Effector memory CD4-positive, alpha-beta T cell (primary cell): ENCODE results near the gene CSTF2T.
A peak's percentile ranks its signal among the peaks of the same experiment; 100 is the strongest.
"Not testable (repeated sequence)": the region's sequence is repeated elsewhere in the genome, so short reads cannot be mapped to it uniquely, and the experiment has no call there.

Experiments
- DNase-seq, 3 donors: peaks; one replicate each; pipeline ENCODE4 v3.0.0-alpha.2; 2020
- H3K27ac ChIP-seq: 2 replicates; pipeline ENCODE4 v1.7.0; 2013; ENCODE audit warnings: mild to moderate bottlenecking, low read length, moderate library complexity; ENCODE audit not compliant: insufficient read depth, poor library complexity, severe bottlenecking
- H3K27me3 ChIP-seq: replicated peaks from 2 replicates; pipeline ENCODE4 v1.7.0; 2013; ENCODE audit warnings: mild to moderate bottlenecking, low read length; ENCODE audit not compliant: insufficient read depth, control insufficient read depth, poor library complexity, severe bottlenecking
- H3K36me3 ChIP-seq: 2 replicates; pipeline ENCODE4 v1.7.0; 2013; ENCODE audit warnings: mild to moderate bottlenecking, low read length, moderate library complexity; ENCODE audit not compliant: control insufficient read depth, insufficient read depth
- H3K4me1 ChIP-seq: 2 replicates; pipeline ENCODE4 v1.7.0; 2013; ENCODE audit warnings: low read length, mild to moderate bottlenecking; ENCODE audit not compliant: control insufficient read depth, insufficient read depth, poor library complexity, severe bottlenecking
- H3K4me3 ChIP-seq: 2 replicates; pipeline ENCODE4 v1.7.0; 2013; ENCODE audit warnings: low read length, low read depth, mild to moderate bottlenecking; ENCODE audit not compliant: insufficient read depth, poor library complexity, severe bottlenecking
- H3K9me3 ChIP-seq: 2 replicates; pipeline ENCODE4 v1.7.0; 2013; ENCODE audit warnings: mild to moderate bottlenecking, low read length, moderate library complexity; ENCODE audit not compliant: control insufficient read depth

Gene CSTF2T

DNA sequence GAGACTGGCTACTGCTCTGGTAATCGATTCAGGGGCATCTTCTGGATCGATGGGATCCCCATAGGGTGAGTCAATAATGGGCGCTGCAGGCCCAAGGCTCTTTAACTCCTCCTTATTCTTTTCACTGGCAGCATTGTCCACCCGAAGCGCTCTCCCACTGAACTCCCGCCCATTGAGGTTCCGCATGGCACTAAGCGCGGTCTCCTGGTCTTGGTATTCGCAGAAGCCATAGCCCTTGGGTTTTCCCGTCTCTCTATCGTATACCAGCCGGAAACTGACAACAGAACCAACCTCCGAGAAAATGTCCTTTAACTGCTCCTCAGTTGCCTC lies 285 bp downstream of the CSTF2T start:
- peaks cover 19% of the 10 kb centered on the region for H3K4me1 ChIP-seq
- H3K27me3 ChIP-seq, result no peaks in the 10 kb centered on the region
- no peak for DNase-seq
- peak overlapping the region; percentile 96 for H3K27ac ChIP-seq
- peaks cover 4% of the 10 kb centered on the region for H3K36me3 ChIP-seq
- no peaks in the 10 kb centered on the region for H3K9me3 ChIP-seq
- peak overlapping the region; percentile 79 for H3K4me3 ChIP-seq

DNA sequence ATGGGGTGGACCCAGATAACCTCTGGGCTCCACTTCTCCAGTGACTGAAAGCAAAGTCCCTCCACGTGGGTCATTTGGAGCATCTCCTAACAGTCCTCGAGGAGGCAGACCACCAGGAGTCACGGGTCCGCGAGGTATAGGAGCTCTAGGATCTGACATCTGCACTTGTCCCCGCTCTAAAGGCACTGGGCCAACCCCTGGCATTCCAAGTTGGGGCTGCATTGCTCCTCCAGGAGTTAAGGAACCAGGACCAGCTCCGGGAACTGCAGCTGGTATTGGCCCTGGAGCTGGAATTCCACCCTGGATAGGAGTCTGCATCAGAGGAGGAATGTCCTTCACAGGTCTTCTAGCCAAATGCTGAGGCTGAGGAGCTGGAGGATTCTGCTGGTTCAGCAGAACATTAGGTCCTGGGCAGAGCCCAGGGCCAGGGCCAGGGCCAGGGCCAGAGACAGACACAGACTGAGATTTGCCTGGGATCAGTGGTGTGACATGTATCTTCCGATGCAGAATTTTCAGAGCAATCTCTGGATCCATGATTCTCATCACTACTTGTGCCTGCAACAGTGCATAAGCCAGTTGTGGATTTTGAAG lies 827 bp downstream of the CSTF2T start:
- DNase-seq, result no peak
- peaks cover 4% of the 10 kb centered on the region for H3K36me3 ChIP-seq
- peak overlapping the region; percentile 96 for H3K27ac ChIP-seq
- no peaks in the 10 kb centered on the region for H3K27me3 ChIP-seq
- peak overlapping the region; percentile 79 for H3K4me3 ChIP-seq
- no peaks in the 10 kb centered on the region for H3K9me3 ChIP-seq
- peaks cover 19% of the 10 kb centered on the region for H3K4me1 ChIP-seq

- DNase-seq, result no peak
- Histone ChIP-seq H3K4me1 (peaks cover 19% of the 10 kb centered on the region), H3K9me3 (no peaks in the 10 kb centered on the region), H3K36me3 (peaks cover 4% of the 10 kb centered on the region), H3K27ac (no peak overlapping the region), H3K27me3 (no peaks in the 10 kb centered on the region), H3K4me3 (no peak overlapping the region)
Measured at GRCh38 chr10:51696251-51696650, 3.1 kb downstream of the CSTF2T start.

DNA sequence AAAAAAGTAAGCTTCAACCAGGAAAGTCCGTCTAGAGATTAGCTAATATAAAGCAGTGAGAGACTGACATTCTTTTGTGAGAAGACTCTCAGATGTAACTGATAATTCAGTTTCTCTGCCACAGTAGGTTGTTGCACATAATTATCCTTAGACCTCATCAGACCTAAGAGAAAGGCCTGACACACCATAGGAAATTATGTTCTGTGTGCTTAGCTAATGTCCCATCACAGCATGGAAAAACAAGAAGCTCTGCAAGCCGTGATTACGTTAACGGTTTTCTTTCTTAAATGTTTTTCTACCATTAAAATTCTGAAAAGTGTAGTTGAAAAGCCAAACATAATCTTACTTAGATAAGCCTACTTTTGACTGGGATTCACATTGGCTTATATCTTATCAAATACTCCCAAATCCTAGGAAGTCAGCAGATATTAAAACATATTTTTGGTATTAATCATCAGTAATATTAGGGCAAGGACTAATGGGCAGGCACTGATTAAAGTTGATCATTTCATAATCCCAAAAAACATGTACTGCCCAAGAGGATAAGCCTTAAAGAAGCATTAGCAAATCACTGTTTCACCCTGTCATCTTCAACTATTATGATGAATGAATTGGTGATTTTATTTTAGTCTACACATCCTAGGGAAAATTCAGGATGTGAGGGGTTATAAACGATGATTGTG lies 5.2 kb downstream of the CSTF2T start:
- Histone ChIP-seq H3K27me3 (no peaks in the 10 kb centered on the region), H3K4me1 (peaks cover 14% of the 10 kb centered on the region), H3K36me3 (peaks cover 4% of the 10 kb centered on the region), H3K9me3 (no peaks in the 10 kb centered on the region), H3K27ac (no peak overlapping the region), H3K4me3 (no peak overlapping the region)
- no peak for DNase-seq

DNA sequence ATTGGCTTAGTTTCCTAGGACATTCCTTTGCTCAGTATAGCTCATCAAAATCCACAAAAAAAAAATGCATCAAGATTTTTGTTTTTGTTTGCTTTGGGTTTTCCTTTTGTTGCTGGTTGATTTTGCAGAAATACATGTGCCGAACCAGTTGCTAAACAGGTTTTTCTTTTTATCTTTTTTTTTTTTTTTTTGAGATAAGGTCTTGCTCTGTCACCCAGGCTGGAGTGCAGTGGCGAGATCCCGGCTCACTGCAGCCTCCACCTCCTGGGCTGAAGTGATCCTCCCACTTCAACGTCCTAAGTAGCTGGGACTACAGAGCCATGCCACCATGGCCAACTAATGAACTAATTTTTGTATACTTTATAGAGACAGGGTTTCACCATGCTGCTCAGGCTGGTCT lies 8.3 kb downstream of the CSTF2T start:
- Histone ChIP-seq H3K9me3 (no peaks in the 10 kb centered on the region), H3K4me1 (no peaks in the 10 kb centered on the region), H3K27ac (no peak overlapping the region), H3K4me3 (no peak overlapping the region), H3K36me3 (no peaks in the 10 kb centered on the region), H3K27me3 (no peaks in the 10 kb centered on the region)
- no peak for DNase-seq

- Histone ChIP-seq H3K4me3 (no peak overlapping the region), H3K4me1 (no peaks in the 10 kb centered on the region), H3K27ac (no peak overlapping the region), H3K36me3 (no peaks in the 10 kb centered on the region), H3K27me3 (no peaks in the 10 kb centered on the region), H3K9me3 (no peaks in the 10 kb centered on the region)
- DNase-seq, result no peak
Measured at GRCh38 chr10:51689536-51689935, 9.9 kb downstream of the CSTF2T start.

DNA sequence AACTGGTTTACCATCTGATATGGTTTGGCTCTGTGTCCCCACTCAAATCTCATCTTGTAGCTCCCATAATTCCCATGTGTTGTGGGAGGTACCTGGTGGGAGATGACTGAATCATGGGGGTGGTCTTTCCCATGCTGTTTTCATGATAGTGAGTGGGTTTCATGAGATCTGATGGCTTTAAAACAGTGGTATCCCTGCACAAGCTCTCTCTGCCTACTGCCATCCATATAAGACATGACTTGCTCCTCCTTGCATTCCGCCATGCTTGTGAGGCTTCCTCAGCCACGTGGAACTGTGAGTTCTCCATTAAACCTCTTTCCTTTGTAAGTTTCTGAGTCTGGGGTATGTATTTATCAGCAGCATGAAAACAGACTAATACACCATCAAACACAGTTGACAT lies 10.6 kb downstream of the CSTF2T start:
- not testable (repeated sequence) for H3K9me3 ChIP-seq, H3K36me3 ChIP-seq, H3K4me3 ChIP-seq, H3K27ac ChIP-seq, DNase-seq, H3K27me3 ChIP-seq, H3K4me1 ChIP-seq

- no peak overlapping the region for H3K4me3 ChIP-seq
- H3K27me3 ChIP-seq, result no peaks in the 10 kb centered on the region
- no peaks in the 10 kb centered on the region for H3K9me3 ChIP-seq
- no peaks in the 10 kb centered on the region for H3K4me1 ChIP-seq
- H3K27ac ChIP-seq, result no peak overlapping the region
- no peaks in the 10 kb centered on the region for H3K36me3 ChIP-seq
- no peak for DNase-seq
Measured at GRCh38 chr10:51687296-51687695, 12.1 kb downstream of the CSTF2T start.

DNA sequence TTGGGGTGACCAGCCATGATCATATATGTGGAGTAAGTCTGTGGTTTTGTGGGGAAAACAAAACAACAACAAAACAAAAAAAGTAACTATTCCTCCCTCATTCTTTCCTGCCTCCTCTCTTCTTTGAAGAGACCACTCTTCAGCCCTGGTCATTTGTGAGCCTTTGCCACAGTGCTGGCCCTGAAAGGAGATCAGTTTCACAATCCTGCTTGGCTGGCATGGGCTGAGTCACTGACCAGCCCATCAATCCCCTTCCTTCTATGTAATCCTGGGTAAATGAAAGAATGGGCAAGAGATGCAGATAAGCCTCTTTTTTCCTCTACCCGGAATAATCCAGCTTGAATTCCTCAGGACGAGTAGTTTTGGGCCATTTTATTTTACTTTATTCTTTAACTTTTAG lies 13.6 kb downstream of the CSTF2T start:
- H3K27me3 ChIP-seq, result no peaks in the 10 kb centered on the region
- no peak for DNase-seq
- no peak overlapping the region for H3K27ac ChIP-seq
- H3K4me3 ChIP-seq, result no peak overlapping the region
- H3K9me3 ChIP-seq, result no peaks in the 10 kb centered on the region
- no peaks in the 10 kb centered on the region for H3K4me1 ChIP-seq
- no peaks in the 10 kb centered on the region for H3K36me3 ChIP-seq

GRCh38 chr10:51683031-51683691 lies 16.2 kb downstream of the CSTF2T start:
- H3K4me3 ChIP-seq, result no peak overlapping the region
- H3K4me1 ChIP-seq, result no peaks in the 10 kb centered on the region
- DNase-seq, result no peak
- H3K9me3 ChIP-seq, result no peaks in the 10 kb centered on the region
- H3K27ac ChIP-seq, result no peak overlapping the region
- no peaks in the 10 kb centered on the region for H3K27me3 ChIP-seq
- H3K36me3 ChIP-seq, result no peaks in the 10 kb centered on the region
